Amniotic epithelial cell (primary cell): ENCODE data around the gene ELAPOR1.

ENCODE experiments used
- DNase-seq: peaks from one replicate; pipeline ENCODE4 v3.0.0-alpha.2; 2010; ENCODE audit warnings: low read depth

The ELAPOR1 gene

GRCh38 chr1:109096120-109096519 is 17.8 kb upstream of the ELAPOR1 start:
- DNase-seq: no peak

DNA sequence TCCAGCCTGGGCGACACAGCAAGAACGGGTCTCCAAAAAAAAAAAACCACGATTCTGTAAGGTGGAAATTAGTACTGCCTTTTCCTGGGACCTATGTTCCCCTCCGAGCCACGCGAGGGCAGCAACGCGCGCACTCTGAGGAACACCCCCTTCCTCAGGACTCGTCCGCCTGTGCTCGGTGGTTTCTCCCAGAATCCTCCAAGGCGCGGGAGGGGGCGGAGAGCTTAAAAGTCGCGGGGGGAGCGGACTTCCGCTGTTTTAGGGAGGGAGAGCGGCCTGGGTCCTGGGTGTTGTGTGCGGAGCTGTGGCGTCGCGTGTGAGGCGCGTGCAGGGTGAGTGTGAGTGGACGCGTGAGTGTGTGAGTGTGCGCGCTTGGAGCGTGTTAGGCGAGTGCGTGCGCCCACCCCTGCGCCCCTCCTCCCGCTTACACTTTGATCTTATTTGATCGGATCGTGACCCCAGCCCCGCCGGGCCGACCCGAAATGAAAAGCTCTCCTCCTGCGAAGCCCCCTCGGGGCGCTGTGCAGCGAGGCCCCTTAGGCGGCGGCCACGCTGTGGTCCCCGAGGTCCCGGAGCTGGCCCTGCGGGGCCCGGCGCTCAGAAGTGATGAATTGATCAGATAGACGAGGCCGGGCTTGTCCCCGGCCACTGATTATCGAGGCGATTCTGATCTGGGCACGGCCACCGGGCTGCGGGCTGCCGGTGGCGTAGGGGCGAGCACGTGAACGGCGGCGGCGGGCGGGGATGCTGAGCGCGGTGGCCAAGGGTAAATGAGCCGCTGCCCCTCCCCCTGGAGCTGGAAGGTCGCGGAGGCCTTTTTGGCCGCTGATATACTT is 13.8 kb upstream of the ELAPOR1 start:
- DNase-seq: peak; percentile 95

DNA sequence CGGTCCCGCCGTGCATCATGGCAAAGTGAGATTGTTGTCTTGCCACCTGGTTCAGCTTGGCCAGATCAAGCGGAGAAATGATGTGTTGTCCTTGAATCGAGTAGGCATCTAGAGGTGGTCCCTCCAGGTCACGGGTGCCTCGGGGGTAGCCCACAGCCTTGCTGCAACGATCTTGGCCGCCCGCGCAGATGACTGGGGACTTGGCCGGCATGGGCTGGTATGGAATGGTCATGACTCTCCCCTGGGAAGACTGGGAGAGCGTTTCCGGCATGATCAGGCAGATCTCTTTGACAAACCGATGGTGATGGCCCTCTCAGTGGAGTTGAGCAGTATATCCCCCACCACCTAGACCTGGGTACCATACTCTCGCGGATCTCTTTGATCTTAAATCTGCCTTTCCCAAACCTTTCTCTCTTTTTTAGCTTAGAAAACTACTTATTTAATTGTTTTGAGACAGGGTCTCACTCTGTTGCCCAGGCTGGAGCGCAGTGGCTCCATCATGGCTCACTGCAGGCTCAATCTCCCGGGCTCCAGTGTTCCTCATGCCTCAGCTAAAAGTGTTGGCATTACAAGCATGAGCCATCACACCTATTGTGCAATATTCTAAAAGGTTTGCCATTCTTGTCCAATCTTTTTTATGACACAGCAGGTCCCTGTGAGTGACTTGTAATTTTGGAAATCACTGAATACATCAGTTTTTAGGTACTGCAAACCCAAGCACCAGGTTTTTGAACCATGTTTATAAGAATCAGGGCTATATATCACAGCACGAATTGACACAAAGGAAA is 9.4 kb upstream of the ELAPOR1 start:
- DNase-seq: peak; percentile 30

GRCh38 chr1:109105881-109106280 is 8.0 kb upstream of the ELAPOR1 start:
- no peak for DNase-seq

DNA sequence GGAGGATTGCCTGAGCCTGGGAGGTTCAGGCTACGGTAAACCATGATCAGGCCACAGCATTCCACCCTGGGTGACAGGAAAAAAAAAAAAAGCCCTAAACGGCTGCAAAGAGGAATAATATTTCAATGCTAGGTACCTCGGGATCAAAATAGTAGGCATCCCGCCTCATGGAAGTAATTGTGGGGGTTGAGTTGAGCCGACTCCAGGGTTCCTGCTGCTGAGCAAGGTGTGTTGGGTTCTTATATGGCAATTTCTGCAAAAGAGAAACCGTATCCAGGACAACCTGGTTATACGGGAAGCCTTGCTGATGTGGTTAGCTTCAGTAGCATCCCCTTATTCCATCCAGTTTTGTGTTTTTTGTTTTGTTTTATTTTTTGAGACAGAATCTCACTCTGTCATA is 6.1 kb upstream of the ELAPOR1 start:
- DNase-seq: no peak

GRCh38 chr1:109109906-109110305 is 4.0 kb upstream of the ELAPOR1 start:
- DNase-seq: no peak

DNA sequence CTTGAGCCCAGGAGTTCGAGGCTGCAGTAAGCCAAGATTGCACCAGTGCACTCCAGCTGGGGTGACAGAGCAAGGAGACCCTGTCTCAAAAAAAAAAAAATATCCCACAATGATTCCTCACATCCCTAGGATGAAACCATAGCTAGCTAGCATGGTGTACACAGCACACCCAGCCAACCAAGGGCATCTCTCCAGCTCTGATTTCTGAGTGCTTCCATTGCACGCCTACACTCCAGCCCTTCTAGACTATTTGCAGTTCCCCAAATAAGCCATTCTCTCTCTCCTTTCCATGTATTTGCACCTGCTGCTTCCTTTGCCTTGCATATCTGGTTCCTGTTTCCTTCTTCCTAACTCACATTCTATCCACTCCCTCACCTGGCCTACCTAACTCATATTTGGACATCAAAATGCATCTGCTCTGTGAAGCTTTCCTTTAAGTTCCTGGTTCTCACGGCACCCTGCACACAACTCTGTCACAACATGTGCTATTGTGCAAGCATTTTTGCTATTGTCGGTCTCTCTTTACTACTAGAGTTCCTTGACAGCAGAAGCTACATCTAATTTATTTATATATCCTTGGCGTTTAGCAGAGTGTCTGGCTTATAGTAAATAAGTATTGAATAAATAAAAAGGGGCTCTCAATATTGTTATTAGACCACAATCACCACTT is 2.4 kb upstream of the ELAPOR1 start:
- no peak for DNase-seq

DNA sequence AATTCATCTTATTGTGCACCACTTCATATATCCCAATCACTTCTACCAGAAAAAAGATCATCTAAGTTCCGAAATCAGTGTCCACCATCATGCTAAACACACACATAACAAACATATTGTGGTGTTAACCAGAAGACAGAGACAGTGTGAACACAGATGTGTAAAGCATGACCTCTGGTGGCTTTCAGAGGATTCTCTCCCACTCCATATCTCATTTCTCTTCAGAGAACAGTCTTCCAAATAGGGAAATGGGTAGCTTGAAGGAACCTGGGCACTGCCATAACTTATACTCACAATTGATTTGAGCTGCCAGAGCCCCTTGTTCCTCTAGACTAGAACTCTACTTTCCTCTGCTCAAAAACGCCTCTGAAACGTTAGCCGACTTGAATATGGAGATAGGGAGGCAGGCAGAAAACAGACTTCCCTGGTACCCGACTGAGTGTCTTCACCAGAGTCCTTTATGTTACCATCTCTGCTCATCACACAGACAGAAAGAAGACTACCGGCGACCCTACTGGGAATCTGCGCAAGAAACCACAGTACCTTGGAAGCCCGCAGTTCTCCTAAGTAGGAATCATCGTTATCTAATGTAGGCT is 1.8 kb upstream of the ELAPOR1 start:
- DNase-seq: peak; percentile 51

DNA sequence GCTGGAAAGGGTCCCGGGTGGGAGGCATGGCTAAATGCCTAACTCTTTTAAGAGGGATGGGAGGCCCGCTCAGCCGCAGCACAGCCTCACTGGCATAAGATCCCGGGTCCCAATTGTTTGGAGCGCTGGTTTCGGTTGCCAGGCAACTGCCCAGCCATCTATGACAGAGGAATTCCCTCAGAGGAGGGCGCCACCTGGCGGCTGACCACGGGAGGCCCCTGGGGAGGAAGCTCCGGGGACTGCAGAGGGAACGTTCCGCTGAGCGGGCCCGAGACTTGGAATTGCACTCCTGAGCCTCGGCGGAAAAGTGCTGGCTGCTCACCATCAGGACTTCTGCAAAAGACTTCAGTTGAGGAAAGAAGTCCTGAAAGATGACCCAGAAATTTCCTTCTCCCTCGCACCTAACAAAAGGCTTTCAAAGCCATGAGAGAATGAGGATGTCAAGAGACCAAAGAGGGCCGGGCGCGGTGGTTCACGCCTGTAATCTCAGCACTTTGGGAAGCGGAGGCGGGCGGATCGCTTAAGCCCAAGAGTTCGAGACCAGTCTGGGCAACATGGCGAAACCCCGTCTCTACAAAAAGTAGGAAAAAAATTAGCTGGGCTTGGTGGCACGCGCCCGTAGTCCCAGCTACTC is 1.1 kb upstream of the ELAPOR1 start:
- peak; percentile 83 for DNase-seq

DNA sequence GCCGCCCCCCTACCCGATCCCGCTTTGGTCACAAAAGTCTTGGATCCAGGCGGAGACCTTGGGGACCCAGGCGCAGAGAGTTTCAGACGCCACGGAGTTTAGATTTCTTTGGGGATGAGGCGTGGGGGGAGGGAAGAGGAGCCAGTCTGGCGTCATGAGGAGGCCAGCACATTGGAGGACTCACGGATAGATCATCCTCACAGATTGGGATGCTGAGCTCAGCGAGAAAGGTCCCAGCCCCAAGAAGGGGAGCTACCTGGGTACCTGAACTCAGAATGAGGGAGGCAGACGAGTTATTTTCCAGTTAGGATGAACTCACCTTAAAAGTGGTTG is 393 bp downstream of the ELAPOR1 start:
- DNase-seq: no peak

- DNase-seq: no peak
Observed at GRCh38 chr1:109115685-109116084, 1.8 kb downstream of the ELAPOR1 start.

GRCh38 chr1:109116286-109116685 is 2.4 kb downstream of the ELAPOR1 start:
- DNase-seq: no peak

DNA sequence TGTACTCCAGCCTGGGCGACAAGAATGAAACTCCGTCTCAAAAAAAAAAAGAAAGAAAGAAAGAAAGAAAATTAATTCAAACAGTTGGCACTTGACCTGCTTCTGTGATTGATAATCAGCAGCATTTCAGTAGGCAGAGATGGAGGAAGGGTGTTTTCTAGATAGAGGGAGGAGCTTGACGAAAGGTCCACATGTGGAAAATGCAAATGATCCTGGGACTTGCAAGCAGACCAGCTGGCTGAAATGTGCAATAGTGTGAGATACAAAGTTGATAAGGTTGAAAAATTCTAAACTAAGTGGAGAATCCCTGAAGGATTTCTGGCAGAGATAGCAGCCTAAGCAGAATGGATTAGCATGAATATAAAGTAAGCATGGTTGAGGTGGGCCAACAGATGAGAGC is 4.2 kb downstream of the ELAPOR1 start:
- DNase-seq: no peak

DNA sequence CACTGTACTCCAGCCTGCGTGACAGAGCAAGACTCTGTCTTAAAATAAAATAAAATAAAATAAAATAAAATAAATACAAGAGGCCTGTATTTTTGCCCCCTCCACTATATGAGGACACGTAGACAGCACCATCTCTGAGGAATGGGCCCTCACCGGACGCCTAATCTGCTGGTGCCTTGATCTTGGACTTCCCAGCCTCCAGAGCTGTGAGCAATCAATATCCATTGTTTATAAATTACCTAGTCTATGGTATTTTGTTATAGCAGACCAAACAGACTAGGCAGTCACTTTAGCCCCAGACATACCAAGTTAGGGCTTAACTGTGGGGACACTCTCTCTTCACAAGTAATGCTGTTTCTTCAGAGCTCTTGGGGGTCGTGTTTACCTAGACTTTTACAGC is 6.4 kb downstream of the ELAPOR1 start:
- DNase-seq: no peak

- no peak for DNase-seq
Observed at GRCh38 chr1:109131059-109131458, 17.1 kb downstream of the ELAPOR1 start.

DNA sequence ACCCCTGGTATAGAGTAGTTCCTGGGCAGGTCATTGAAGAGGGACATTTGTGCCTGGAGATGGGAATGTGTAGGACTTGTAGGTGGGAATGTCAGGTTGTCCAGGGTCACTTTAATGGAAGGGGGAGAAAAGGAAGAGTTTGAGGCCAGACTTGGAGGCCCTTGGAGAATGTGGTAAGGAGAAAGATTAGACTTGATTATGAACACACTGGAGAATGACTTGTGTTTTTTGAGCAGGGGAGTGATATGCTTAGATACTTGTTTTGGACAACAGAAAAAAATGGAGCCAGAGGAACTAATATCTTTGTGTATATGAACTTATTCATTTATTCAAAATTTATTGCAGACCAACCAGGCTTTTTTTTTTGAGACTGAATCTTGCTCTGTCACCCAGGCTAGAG is 17.9 kb downstream of the ELAPOR1 start:
- DNase-seq: no peak

DNA sequence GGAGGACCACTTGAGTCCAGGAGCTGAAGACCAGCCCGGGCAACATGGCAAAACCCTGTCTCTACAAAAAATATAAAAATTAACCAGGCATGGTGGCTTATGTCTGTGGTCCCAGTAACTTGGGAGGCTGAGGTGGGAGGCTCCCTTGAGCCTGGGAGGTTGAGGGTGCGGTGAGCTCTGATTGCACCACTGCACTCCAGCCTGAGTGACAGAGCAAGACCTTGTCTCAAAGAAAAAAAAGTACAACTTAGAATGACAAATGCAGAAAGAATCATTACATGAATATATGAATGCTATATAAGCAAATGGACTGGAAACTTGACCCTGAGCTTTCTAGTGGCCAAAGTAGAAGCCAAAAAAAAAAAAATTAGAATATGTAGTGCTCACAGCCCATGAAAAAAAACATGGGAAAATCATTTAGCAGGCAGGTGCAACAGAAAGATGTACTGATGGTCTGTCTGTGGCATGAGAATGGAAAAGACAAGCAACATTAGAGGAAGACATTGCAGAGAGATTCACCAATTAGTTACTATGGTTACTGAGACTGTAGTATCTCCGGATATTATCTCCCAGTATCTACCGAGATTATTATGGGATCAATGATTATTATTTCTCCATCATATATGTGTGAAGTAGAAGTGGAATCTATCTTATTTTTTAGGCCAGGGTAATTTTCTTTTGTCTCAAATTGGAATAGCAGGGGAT is 19.2 kb downstream of the ELAPOR1 start:
- DNase-seq: no peak

DNA sequence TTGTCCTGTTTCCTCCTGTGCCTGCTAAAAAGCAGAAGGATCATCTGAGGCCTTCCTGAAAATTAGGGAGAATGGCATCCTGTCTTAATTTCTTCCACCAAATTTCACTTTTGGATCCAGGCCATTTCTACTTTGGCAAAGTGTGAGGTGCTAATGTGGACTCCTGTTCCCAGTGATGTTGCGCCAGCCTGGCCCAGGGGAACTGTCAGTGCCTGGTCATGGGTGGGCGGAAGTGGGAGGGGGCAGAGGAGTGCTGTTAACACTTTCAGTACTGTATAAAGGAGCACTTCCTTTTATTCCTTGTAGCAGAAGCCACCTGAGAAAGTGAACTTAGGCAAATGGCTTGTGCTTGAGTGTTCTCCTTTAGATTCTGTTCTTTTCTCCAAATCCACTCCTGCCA is 19.9 kb downstream of the ELAPOR1 start:
- DNase-seq: no peak

- DNase-seq: no peak
Observed at GRCh38 chr1:109134423-109134822, 20.5 kb downstream of the ELAPOR1 start.

- DNase-seq: no peak
Observed at GRCh38 chr1:109135940-109136339, 22.0 kb downstream of the ELAPOR1 start.

- DNase-seq: no peak
Observed at GRCh38 chr1:109136766-109137165, 22.9 kb downstream of the ELAPOR1 start.
